Fibroblast of lung (primary cell): ENCODE measurements around the gene NMT1. TPM values are rescaled to one million over a fixed set of nuclear protein-coding genes. Genes with fewer than 3 reads are reported as not detected.

Source experiments
- DNase-seq, 2 donors: peaks; one replicate each; pipeline versions ENCODE4 v3.0.0 to v3.0.0-alpha.2; 2010; ENCODE audit warnings: low read depth in 2 of 2
- H2AFZ ChIP-seq: 2 replicates; pipeline ENCODE4 v1.5.1; 2012; ENCODE audit warnings: low read length, control low read depth, inconsistent platforms
- H3K27ac ChIP-seq: 2 replicates; pipeline ENCODE4 v1.5.1; 2011; ENCODE audit warnings: low read length, control low read depth; ENCODE audit not compliant: insufficient read depth
- H3K27me3 ChIP-seq: 2 replicates; pipeline ENCODE4 v1.5.1; 2011; ENCODE audit warnings: mild to moderate bottlenecking, low read length; ENCODE audit not compliant: control insufficient read depth, insufficient read depth
- H3K36me3 ChIP-seq: 2 replicates; pipeline ENCODE4 v1.5.1; 2011; ENCODE audit warnings: low read length; ENCODE audit not compliant: control insufficient read depth, insufficient read depth
- H3K4me1 ChIP-seq: 2 replicates; pipeline ENCODE4 v1.5.1; 2011; ENCODE audit warnings: low read length; ENCODE audit not compliant: control insufficient read depth, insufficient read depth; ENCODE audit errors: extremely low read depth
- H3K4me2 ChIP-seq: 2 replicates; pipeline ENCODE4 v1.5.1; 2011; ENCODE audit warnings: low read length, control low read depth; ENCODE audit not compliant: insufficient read depth; ENCODE audit errors: extremely low read depth
- H3K4me3 ChIP-seq, 4 experiments: fragments of 200-600 bp in 1 of 4; sonication (generic) in 1 of 4; replicated peaks in 1 of 4; 2 replicates each; pipeline ENCODE4 v1.5.1; 2011 to 2016; ENCODE audit warnings: low read length in 4 of 4, low read depth in 3 of 4, mild to moderate bottlenecking in 3 of 4, control low read depth in 2 of 4, inconsistent platforms in 1 of 4, mixed read lengths in 1 of 4; ENCODE audit not compliant: insufficient read depth in 1 of 4; ENCODE audit errors: control extremely low read depth in 1 of 4
- H3K79me2 ChIP-seq: 2 replicates; pipeline ENCODE4 v1.5.1; 2012; ENCODE audit warnings: mild to moderate bottlenecking, low read length, inconsistent platforms; ENCODE audit not compliant: control insufficient read depth, insufficient read depth
- H3K9ac ChIP-seq: 2 replicates; pipeline ENCODE4 v1.5.1; 2011; ENCODE audit warnings: mild to moderate bottlenecking, low read length, control low read depth; ENCODE audit not compliant: insufficient read depth
- H3K9me3 ChIP-seq: 2 replicates; pipeline ENCODE4 v1.5.1; 2012; ENCODE audit warnings: low read depth, low read length; ENCODE audit not compliant: control insufficient read depth, insufficient read depth
- H4K20me1 ChIP-seq: 2 replicates; pipeline ENCODE4 v1.5.1; 2011; ENCODE audit warnings: low read length; ENCODE audit not compliant: control insufficient read depth, insufficient read depth; ENCODE audit errors: extremely low read depth
- CTCF ChIP-seq, 2 donors: IDR thresholded peaks in 1 of 2; conservative IDR thresholded peaks in 1 of 2; 1 replicate in 1 of 2; 2 replicates in 1 of 2; pipeline ENCODE4 v1.5.1; 2011 to 2012; ENCODE audit warnings: low read length in 2 of 2, control low read depth in 1 of 2, inconsistent platforms in 1 of 2, low read depth in 1 of 2, mild to moderate bottlenecking in 1 of 2
- EZH2 ChIP-seq: IDR thresholded peaks from 2 replicates; pipeline ENCODE4 v1.5.1; 2012; ENCODE audit warnings: low read length, control low read depth, mild to moderate bottlenecking; ENCODE audit errors: missing control alignments
- polyA plus RNA-seq, 2 donors: library from polyadenylated mRNA; depleted of rRNA in 1 of 2; stranded (reverse) in 1 of 2; unstranded in 1 of 2; fragments of >200 nt; gene quantifications; 2 replicates each; pipeline ENCODE4 v1.2.1, GENCODE V29; 2011 to 2012; ENCODE audit warnings: missing spikeins in 1 of 2
- total RNA-seq: library from RNA; depleted of rRNA; stranded (reverse); fragments of >200 nt; gene quantifications from 2 replicates; pipeline ENCODE4 v1.2.1, GENCODE V29; 2014

NMT1 gene
- total and polyA plus RNA-seq, 2 donors (not counting 1 experiment from before 2014, with no cell fraction given), result 46.2 to 124 TPM

DNA sequence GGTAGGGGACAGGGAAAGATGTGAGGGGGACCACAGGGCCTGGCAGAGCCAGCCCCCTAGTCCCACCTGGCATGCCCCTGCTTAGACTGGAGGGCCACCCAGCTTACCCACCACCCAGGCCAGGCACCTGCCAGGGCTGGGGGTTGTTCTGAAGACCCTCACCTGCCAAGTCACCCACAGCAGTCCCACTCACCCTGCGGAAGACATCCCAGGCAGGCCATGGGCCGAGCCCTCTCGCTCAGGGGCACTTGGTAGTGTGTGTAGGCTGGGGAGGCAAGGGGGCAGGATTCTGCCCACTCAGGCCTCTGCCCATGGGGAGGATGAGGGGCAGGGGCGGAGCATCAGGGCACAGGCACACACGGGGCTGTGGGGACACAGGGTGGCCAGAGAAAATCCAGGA, 67.2 kb downstream of the NMT1 start:
- Histone ChIP-seq H3K9ac (no peak overlapping the region), H3K9me3 (no peaks in the 10 kb centered on the region), H3K4me3 (no peak overlapping the region), H2AFZ (no peak overlapping the region), H3K4me1 (peaks cover 33% of the 10 kb centered on the region), H3K27me3 (no peaks in the 10 kb centered on the region), H3K27ac (peak overlapping the region; percentile 28), H3K4me2 (peak overlapping the region; percentile 21), H3K36me3 (peaks cover 2% of the 10 kb centered on the region), H3K79me2 (peaks cover 28% of the 10 kb centered on the region), H4K20me1 (no peaks in the 10 kb centered on the region)
- no peak for DNase-seq
- TF ChIP-seq CTCF (conservative IDR thresholded peaks at IDR 0.05 in 1 of 2, IDR thresholded peaks at IDR 0.05 in 1 of 2; ENCODE audit: low read depth in 1 of 2, low read length in 2 of 2) (no peak), EZH2 (no peak)

DNA sequence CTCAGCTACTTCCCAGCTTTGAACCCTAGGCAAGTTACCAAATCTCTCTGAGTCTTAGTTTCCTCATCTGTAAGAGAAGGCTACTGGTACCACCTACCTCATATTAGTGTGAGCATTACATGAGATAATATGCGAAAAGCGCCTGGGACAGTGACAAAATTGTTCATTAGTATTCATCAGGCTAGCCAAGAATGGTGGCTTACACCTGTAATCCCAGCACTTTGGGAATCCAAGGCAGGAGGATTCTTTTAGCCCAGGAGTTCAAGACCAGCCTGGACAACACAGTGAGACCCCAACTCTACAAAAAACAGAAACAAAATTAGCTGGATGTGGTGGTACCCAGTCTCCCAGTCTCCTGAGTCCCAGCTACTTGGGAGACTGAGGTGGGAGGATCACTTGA, 67.9 kb downstream of the NMT1 start:
- Histone ChIP-seq H3K4me2 (peak overlapping the region; percentile 35), H3K27ac (no peak overlapping the region), H3K79me2 (peaks cover 24% of the 10 kb centered on the region), H3K4me3 (no peak overlapping the region), H4K20me1 (no peaks in the 10 kb centered on the region), H3K9ac (no peak overlapping the region), H3K36me3 (peaks cover 2% of the 10 kb centered on the region), H2AFZ (no peak overlapping the region), H3K27me3 (no peaks in the 10 kb centered on the region), H3K4me1 (peaks cover 28% of the 10 kb centered on the region), H3K9me3 (no peaks in the 10 kb centered on the region)
- DNase-seq, result no peak
- no peak for TF ChIP-seq EZH2
- no peak for TF ChIP-seq CTCF (conservative IDR thresholded peaks at IDR 0.05 in 1 of 2, IDR thresholded peaks at IDR 0.05 in 1 of 2; ENCODE audit: low read depth in 1 of 2, low read length in 2 of 2)

DNA sequence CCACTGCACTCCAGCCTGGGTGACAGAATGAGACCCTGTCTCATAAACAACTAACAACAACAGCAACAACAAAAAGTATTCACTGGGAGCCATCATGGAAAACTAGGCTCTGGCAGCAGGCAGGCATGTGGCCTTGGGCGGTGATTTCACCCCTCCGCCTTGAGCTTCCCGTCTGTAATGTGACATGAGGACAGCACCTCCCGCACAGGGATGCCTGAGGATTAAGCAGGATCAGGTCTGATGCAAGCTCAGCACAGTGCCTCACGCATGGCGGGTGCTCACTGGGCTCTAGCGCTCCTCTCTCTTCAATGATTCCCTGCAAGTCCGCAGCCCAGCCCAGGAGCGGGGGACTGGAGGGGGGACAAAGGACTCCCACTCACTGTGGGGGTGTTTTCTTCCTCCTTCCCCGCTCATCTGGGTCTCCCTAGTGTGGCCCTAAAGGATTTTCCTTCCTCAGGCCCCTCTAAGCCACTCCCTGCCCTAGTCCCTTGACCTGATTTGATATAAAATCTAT, 68.4 kb downstream of the NMT1 start:
- H3K4me1 ChIP-seq, result peaks cover 25% of the 10 kb centered on the region
- no peak overlapping the region for H3K4me3 ChIP-seq
- no peaks in the 10 kb centered on the region for H3K9me3 ChIP-seq
- H3K9ac ChIP-seq, result no peak overlapping the region
- DNase-seq, result no peak
- TF ChIP-seq CTCF (conservative IDR thresholded peaks at IDR 0.05 in 1 of 2, IDR thresholded peaks at IDR 0.05 in 1 of 2; ENCODE audit: low read depth in 1 of 2, low read length in 2 of 2) (no peak), EZH2 (no peak)
- H3K27me3 ChIP-seq, result no peaks in the 10 kb centered on the region
- H2AFZ ChIP-seq, result no peak overlapping the region
- no peak overlapping the region for H3K27ac ChIP-seq
- H4K20me1 ChIP-seq, result no peaks in the 10 kb centered on the region
- H3K4me2 ChIP-seq, result no peak overlapping the region
- peaks cover 24% of the 10 kb centered on the region for H3K79me2 ChIP-seq
- H3K36me3 ChIP-seq, result peaks cover 2% of the 10 kb centered on the region
